ENCODE data around the gene RPS27L. TPM values are rescaled to one million over a fixed set of nuclear protein-coding genes. Genes with fewer than 3 reads are reported as not detected.
"Not testable (repeated sequence)": the region's sequence is repeated elsewhere in the genome, so short reads cannot be mapped to it uniquely, and the experiment has no call there.

RPS27L gene
- total and polyA plus RNA-seq, 2 donors (not counting 1 experiment from before 2014, with no cell fraction given): 481 to 482 TPM

DNA sequence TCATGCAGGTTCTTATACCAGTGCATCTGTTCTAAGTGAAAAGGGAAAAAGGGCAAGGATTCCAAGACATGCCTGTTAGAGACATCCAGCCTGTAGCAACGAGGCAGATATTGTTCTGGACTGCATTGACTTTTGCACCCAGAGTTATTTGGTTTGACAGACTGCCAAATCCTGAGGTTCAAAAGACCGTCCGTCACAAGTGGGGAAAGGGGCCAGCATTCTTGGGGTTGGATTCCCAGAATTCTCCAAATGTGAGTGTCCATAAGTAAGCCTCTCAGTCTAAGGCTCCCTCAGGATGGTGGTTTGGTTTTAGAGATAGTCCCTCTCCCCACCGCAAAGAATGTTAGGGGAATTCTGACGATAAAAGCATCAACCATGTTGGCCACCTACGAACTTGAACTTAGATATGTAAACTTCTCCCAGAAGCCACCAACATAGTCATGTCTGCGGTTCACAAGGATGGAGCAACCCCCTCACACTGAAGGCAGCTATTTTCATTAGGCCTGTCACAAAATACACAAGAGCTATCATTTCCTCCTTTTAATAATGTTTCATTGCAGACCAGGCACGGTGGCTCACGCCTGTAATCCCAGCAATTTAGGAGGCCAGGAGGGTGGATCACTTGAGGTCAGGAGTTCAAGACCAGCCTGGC is 49.3 kb downstream of the RPS27L start:
- Histone ChIP-seq H4K20me1 (ENCODE audit: control insufficient read depth, extremely low read depth, insufficient read depth, low read length) (no peaks in the 10 kb centered on the region), H3K4me1 (ENCODE audit: control insufficient read depth, extremely low read depth, insufficient read depth, low read length) (peaks cover 6% of the 10 kb centered on the region), H3K4me2 (ENCODE audit: extremely low read depth, insufficient read depth, low read length) (no peak overlapping the region), H3K9me3 (ENCODE audit: control insufficient read depth, insufficient read depth, low read depth, low read length) (no peaks in the 10 kb centered on the region), H3K36me3 (ENCODE audit: control insufficient read depth, insufficient read depth, low read length) (no peaks in the 10 kb centered on the region), H3K79me2 (ENCODE audit: control insufficient read depth, insufficient read depth, low read length) (no peaks in the 10 kb centered on the region), H3K4me3 (replicated peaks in 1 of 4; ENCODE audit: control extremely low read depth in 1 of 4, insufficient read depth in 1 of 4, low read depth in 3 of 4, low read length in 4 of 4) (no peak overlapping the region), H2AFZ (ENCODE audit: low read length) (no peak overlapping the region), H3K27me3 (ENCODE audit: control insufficient read depth, insufficient read depth, low read length) (no peaks in the 10 kb centered on the region), H3K27ac (ENCODE audit: insufficient read depth, low read length) (peak overlapping the region; percentile 60), H3K9ac (ENCODE audit: insufficient read depth, low read length) (no peak overlapping the region)
- TF ChIP-seq, protein P1, sequence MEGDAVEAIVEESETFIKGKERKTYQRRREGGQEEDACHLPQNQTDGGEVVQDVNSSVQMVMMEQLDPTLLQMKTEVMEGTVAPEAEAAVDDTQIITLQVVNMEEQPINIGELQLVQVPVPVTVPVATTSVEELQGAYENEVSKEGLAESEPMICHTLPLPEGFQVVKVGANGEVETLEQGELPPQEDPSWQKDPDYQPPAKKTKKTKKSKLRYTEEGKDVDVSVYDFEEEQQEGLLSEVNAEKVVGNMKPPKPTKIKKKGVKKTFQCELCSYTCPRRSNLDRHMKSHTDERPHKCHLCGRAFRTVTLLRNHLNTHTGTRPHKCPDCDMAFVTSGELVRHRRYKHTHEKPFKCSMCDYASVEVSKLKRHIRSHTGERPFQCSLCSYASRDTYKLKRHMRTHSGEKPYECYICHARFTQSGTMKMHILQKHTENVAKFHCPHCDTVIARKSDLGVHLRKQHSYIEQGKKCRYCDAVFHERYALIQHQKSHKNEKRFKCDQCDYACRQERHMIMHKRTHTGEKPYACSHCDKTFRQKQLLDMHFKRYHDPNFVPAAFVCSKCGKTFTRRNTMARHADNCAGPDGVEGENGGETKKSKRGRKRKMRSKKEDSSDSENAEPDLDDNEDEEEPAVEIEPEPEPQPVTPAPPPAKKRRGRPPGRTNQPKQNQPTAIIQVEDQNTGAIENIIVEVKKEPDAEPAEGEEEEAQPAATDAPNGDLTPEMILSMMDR (conservative IDR thresholded peaks at IDR 0.05 in 1 of 2, IDR thresholded peaks at IDR 0.05 in 1 of 2; ENCODE audit: low read depth in 1 of 2, low read length in 2 of 2): no peak
- TF ChIP-seq EZH2 (IDR thresholded peaks at IDR 0.05; ENCODE audit: low read length, missing control alignments): no peak
- peak; percentile 100 for DNase-seq (ENCODE audit: low read depth in 2 of 2)

GRCh38 chr15:63105354-63105753 is 51.9 kb downstream of the RPS27L start:
- DNase-seq (ENCODE audit: low read depth in 2 of 2): not testable (repeated sequence)

GRCh38 chr15:63104727-63105126 is 52.5 kb downstream of the RPS27L start:
- DNase-seq (ENCODE audit: low read depth in 2 of 2): peak; percentile 52 to 83
- H3K4me2 ChIP-seq (ENCODE audit: extremely low read depth, insufficient read depth, low read length): no peak overlapping the region

More at GRCh38 chr15:63105354-63105753, 51.9 kb downstream of the RPS27L start:
- H3K9me3 ChIP-seq (ENCODE audit: control insufficient read depth, insufficient read depth, low read depth, low read length); H3K27ac ChIP-seq (ENCODE audit: insufficient read depth, low read length); H3K79me2 ChIP-seq (ENCODE audit: control insufficient read depth, insufficient read depth, low read length); H3K27me3 ChIP-seq (ENCODE audit: control insufficient read depth, insufficient read depth, low read length); H3K9ac ChIP-seq (ENCODE audit: insufficient read depth, low read length); H3K4me2 ChIP-seq (ENCODE audit: extremely low read depth, insufficient read depth, low read length); H2AFZ ChIP-seq (ENCODE audit: low read length); H3K4me1 ChIP-seq (ENCODE audit: control insufficient read depth, extremely low read depth, insufficient read depth, low read length); H3K36me3 ChIP-seq (ENCODE audit: control insufficient read depth, insufficient read depth, low read length); H4K20me1 ChIP-seq (ENCODE audit: control insufficient read depth, extremely low read depth, insufficient read depth, low read length); H3K4me3 ChIP-seq (replicated peaks in 1 of 4; ENCODE audit: control extremely low read depth in 1 of 4, insufficient read depth in 1 of 4, low read depth in 3 of 4, low read length in 4 of 4): not testable (repeated sequence)

More at GRCh38 chr15:63104727-63105126, 52.5 kb downstream of the RPS27L start:
- Histone ChIP-seq H3K27ac (ENCODE audit: insufficient read depth, low read length) (no peak overlapping the region), H3K36me3 (ENCODE audit: control insufficient read depth, insufficient read depth, low read length) (no peaks in the 10 kb centered on the region), H2AFZ (ENCODE audit: low read length) (no peak overlapping the region), H3K27me3 (ENCODE audit: control insufficient read depth, insufficient read depth, low read length) (no peaks in the 10 kb centered on the region), H3K9ac (ENCODE audit: insufficient read depth, low read length) (no peak overlapping the region), H4K20me1 (ENCODE audit: control insufficient read depth, extremely low read depth, insufficient read depth, low read length) (no peaks in the 10 kb centered on the region), H3K4me3 (replicated peaks in 1 of 4; ENCODE audit: control extremely low read depth in 1 of 4, insufficient read depth in 1 of 4, low read depth in 3 of 4, low read length in 4 of 4) (no peak overlapping the region), H3K79me2 (ENCODE audit: control insufficient read depth, insufficient read depth, low read length) (no peaks in the 10 kb centered on the region), H3K9me3 (ENCODE audit: control insufficient read depth, insufficient read depth, low read depth, low read length) (no peaks in the 10 kb centered on the region), H3K4me1 (ENCODE audit: control insufficient read depth, extremely low read depth, insufficient read depth, low read length) (peaks cover 6% of the 10 kb centered on the region)
- no peak for TF ChIP-seq EZH2 (IDR thresholded peaks at IDR 0.05; ENCODE audit: low read length, missing control alignments)
- TF ChIP-seq, protein P1 (conservative IDR thresholded peaks at IDR 0.05 in 1 of 2, IDR thresholded peaks at IDR 0.05 in 1 of 2; ENCODE audit: low read depth in 1 of 2, low read length in 2 of 2): no peak
